CD4-positive, CD25-positive, alpha-beta regulatory T cell (primary cell): ENCODE measurements around the gene FAH. TPM values are rescaled to one million over a fixed set of nuclear protein-coding genes. Genes with fewer than 3 reads are reported as not detected.

Source experiments
- ATAC-seq, 2 donors: fragments of 150-1000 bp; cut with Tn5 transposase; one replicate each; pipeline ENCODE4 v1.10.0; 2021; ENCODE audit warnings: low read depth in 2 of 2, moderate number of reproducible peaks in 2 of 2, moderate library complexity in 1 of 2
- DNase-seq, 3 donors: peaks; one replicate each; pipeline versions ENCODE4 v3.0.0 to v3.0.0-alpha.2; 2012 to 2022; ENCODE audit warnings: mixed read lengths in 1 of 3
- H3K27ac ChIP-seq: one replicate; pipeline ENCODE4 v1.7.0; 2013; ENCODE audit warnings: mild to moderate bottlenecking, low read length; ENCODE audit not compliant: insufficient read depth, poor library complexity, severe bottlenecking
- H3K27me3 ChIP-seq: one replicate; pipeline ENCODE4 v1.7.0; 2013; ENCODE audit warnings: low read length; ENCODE audit not compliant: control insufficient read depth, insufficient read depth
- H3K36me3 ChIP-seq: one replicate; pipeline ENCODE4 v1.7.0; 2013; ENCODE audit warnings: mild to moderate bottlenecking, low read length, moderate library complexity; ENCODE audit not compliant: control insufficient read depth, insufficient read depth
- H3K4me1 ChIP-seq: 2 replicates; pipeline ENCODE4 v1.7.0; 2013; ENCODE audit warnings: mild to moderate bottlenecking, low read length; ENCODE audit not compliant: insufficient read depth, control insufficient read depth, poor library complexity, severe bottlenecking
- H3K4me3 ChIP-seq: one replicate; pipeline ENCODE4 v1.7.0; 2013; ENCODE audit warnings: low read depth, mild to moderate bottlenecking, low read length, moderate library complexity
- H3K9me3 ChIP-seq, 2 experiments: 1 replicate in 1 of 2; 2 replicates in 1 of 2; pipeline ENCODE4 v1.7.0; 2013; ENCODE audit warnings: low read length in 2 of 2, mild to moderate bottlenecking in 1 of 2, moderate library complexity in 1 of 2; ENCODE audit not compliant: control insufficient read depth in 2 of 2
- H3K27ac Mint-ChIP-seq, 3 donors: one replicate each; pipeline ENCODE4 v1.8.0; 2020 to 2022; ENCODE audit warnings: mild to moderate bottlenecking in 3 of 3, mixed read lengths in 3 of 3, moderate library complexity in 2 of 3
- H3K27me3 Mint-ChIP-seq: one replicate; pipeline ENCODE4 v1.8.0; 2022; ENCODE audit warnings: mild to moderate bottlenecking, mixed read lengths
- H3K36me3 Mint-ChIP-seq: one replicate; pipeline ENCODE4 v1.8.0; 2020; ENCODE audit warnings: mixed read lengths
- H3K4me1 Mint-ChIP-seq, 4 donors: one replicate each; pipeline ENCODE4 v1.8.0; 2020 to 2022; ENCODE audit warnings: mixed read lengths in 4 of 4, mild to moderate bottlenecking in 1 of 4
- H3K4me3 Mint-ChIP-seq, 4 donors: one replicate each; pipeline ENCODE4 v1.8.0; 2020 to 2022; ENCODE audit warnings: mild to moderate bottlenecking in 4 of 4, mixed read lengths in 4 of 4, moderate library complexity in 3 of 4
- H3K9me3 Mint-ChIP-seq, 7 donors: one replicate each; pipeline ENCODE4 v1.8.0; 2020 to 2022; ENCODE audit warnings: mixed read lengths in 7 of 7, mild to moderate bottlenecking in 3 of 7, moderate library complexity in 2 of 7
- polyA plus RNA-seq, 4 donors: library from polyadenylated mRNA; unstranded; fragments of 300-500 nt; fragmentation: Illumina TruSeq; gene quantifications; one replicate each; pipeline ENCODE4 v1.2.3, GENCODE V29; 2021
- total RNA-seq: library from RNA; stranded (reverse); gene quantifications from one replicate; pipeline ENCODE4 v1.2.3, GENCODE V29; 2022

Gene FAH
- total and polyA plus RNA-seq, 5 donors from 2014 or later, result 2.0 to 4.3 (median 2.4) TPM

DNA sequence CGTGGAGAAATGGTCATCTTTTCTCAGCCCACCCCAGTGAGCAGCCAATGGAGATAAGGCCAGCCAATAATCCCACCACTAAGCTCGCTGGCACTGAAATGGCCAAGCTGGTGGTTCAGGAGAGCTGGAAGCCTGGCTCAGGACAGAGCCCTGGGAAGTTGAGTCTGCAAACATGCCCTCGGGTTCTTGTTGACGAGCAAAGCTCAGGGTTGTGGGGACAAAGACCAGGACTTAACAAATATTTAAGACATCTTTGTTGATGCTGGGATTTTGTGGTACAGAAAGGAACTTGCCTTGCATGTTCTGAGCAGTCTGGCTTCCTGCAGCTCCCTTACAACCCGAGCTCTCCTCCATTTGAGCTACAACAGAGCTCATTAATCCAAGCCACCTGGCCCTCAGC lies 4.4 kb downstream of the FAH start:
- no peak for ATAC-seq
- H3K27me3 Mint-ChIP-seq, result no peaks in the 10 kb centered on the region
- Histone ChIP-seq H3K27ac (no peak overlapping the region), H3K4me1 (peaks cover 19% of the 10 kb centered on the region), H3K36me3 (no peaks in the 10 kb centered on the region), H3K27me3 (no peaks in the 10 kb centered on the region), H3K4me3 (no peak overlapping the region), H3K9me3 (no peaks in the 10 kb centered on the region)
- peaks cover 11% of the 10 kb centered on the region for H3K36me3 Mint-ChIP-seq
- H3K4me1 Mint-ChIP-seq, result peaks cover 0 to 36% (median 15%) of the 10 kb centered on the region in 4 donors
- H3K4me3 Mint-ChIP-seq, result peak overlapping the region in 1 of 4 donors; percentile 3
- no peaks in the 10 kb centered on the region for H3K9me3 Mint-ChIP-seq
- H3K27ac Mint-ChIP-seq, result no peak overlapping the region
- DNase-seq, result no peak

DNA sequence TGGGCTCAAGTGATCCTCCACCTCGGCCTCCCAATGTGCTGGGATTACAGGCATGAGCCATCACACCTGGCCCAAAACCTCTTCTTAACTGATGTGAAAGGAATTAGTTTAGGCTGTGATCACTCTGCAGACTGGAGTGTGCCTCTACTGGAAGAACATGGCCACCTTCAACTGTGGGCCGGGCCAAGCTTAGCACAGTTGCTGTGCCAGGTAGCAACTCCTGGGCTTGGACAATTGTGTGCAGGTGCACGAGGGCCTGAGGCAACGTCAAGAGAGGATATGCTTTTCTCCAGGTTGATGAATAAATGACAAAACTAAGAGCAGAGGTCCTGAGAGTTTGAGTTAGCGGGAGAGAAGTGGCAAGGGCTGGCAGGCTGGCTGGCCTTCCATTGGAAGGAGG lies 6.5 kb downstream of the FAH start:
- Histone ChIP-seq H3K4me1 (peaks cover 7% of the 10 kb centered on the region), H3K4me3 (no peak overlapping the region), H3K36me3 (no peaks in the 10 kb centered on the region), H3K27ac (no peak overlapping the region), H3K27me3 (no peaks in the 10 kb centered on the region), H3K9me3 (no peaks in the 10 kb centered on the region)
- DNase-seq (no peak), ATAC-seq (no peak)
- peaks cover 0 to 23% (median 8%) of the 10 kb centered on the region in 4 donors for H3K4me1 Mint-ChIP-seq
- no peaks in the 10 kb centered on the region for H3K27me3 Mint-ChIP-seq
- H3K9me3 Mint-ChIP-seq, result no peaks in the 10 kb centered on the region
- peaks cover 15% of the 10 kb centered on the region for H3K36me3 Mint-ChIP-seq
- H3K27ac Mint-ChIP-seq, result no peak overlapping the region
- no peak overlapping the region for H3K4me3 Mint-ChIP-seq

DNA sequence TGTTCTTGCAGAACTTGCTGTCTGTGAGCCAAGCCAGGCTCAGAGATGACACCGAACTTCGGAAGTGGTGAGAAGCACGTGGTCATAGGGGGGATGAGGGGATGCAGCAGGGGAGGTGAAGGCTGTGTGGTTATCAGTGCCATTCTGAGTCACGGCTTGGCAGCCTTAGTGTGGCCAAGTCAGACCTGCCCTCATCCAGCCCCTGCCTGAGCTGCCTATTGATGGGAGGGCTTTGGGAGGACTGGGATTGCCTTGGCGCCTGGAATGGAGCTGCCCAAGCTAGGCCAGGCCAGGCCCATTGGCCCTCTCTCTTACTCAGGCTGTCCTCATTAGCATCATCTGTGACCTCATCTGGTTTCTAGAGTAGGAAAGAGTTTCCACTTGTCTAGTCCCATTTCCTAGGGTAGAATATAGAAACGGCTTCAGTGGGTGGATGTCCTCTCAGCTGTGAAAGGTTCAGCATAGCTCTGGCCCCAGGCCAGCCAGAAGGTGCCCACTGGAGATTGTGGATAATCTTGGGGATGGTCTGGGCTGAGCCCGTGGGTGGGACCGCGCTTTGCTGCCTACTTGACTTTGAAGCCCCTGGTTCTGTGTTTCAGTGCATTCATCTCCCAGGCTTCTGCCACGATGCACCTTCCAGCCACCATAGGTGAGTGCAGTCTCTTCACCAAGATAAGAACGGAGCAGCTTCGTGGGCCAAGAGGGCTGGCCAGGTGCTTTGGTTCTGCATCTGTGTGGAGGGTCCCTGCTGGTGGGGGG lies 7.2 kb downstream of the FAH start:
- Histone ChIP-seq H3K27me3 (no peaks in the 10 kb centered on the region), H3K36me3 (no peaks in the 10 kb centered on the region), H3K4me1 (peaks cover 7% of the 10 kb centered on the region), H3K9me3 (no peaks in the 10 kb centered on the region), H3K4me3 (no peak overlapping the region), H3K27ac (no peak overlapping the region)
- Mint-ChIP-seq H3K4me1 (peaks cover 0 to 19% (median 8%) of the 10 kb centered on the region in 4 donors), H3K4me3 (no peak overlapping the region), H3K27me3 (no peaks in the 10 kb centered on the region), H3K27ac (no peak overlapping the region), H3K9me3 (no peaks in the 10 kb centered on the region), H3K36me3 (peaks cover 15% of the 10 kb centered on the region)
- ATAC-seq, result no peak
- DNase-seq, result no peak

DNA sequence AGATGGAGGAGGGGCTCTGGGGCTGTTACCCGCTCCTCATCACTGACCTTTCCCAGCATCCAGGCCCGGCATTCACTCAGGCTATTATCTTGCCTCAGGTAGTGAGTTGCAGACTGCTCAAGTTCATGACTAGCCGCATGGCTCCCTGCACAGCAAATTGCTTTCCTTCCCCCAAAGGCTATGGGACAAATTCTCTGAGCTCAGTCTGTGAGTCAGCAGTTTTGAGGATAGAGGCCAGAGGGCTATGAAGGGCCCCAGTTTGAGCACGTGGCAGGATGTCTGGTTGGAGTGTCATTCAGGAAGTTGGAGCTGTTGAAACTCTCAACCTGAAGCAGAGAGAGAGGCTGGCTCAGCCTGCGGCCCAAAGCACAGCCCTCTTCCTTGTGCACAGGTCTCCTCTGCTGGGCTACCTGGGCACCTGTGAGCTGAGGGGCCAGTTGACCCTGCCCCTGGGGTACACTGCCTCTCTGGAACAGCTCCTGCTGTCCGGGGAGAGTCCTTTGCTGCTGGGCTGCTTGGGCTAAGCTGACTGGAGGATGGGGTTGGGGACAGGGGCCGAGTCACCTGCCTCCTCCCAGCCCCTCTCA lies 7.9 kb downstream of the FAH start:
- Histone ChIP-seq H3K4me1 (peaks cover 7% of the 10 kb centered on the region), H3K9me3 (no peaks in the 10 kb centered on the region), H3K4me3 (no peak overlapping the region), H3K27me3 (no peaks in the 10 kb centered on the region), H3K27ac (no peak overlapping the region), H3K36me3 (no peaks in the 10 kb centered on the region)
- H3K27ac Mint-ChIP-seq, result peak overlapping the region in 2 of 3 donors; percentile 51 to 56
- H3K4me1 Mint-ChIP-seq, result peaks cover 0 to 14% (median 8%) of the 10 kb centered on the region in 4 donors
- H3K4me3 Mint-ChIP-seq, result peak overlapping the region in 1 of 4 donors; percentile 8
- H3K9me3 Mint-ChIP-seq, result no peaks in the 10 kb centered on the region
- ATAC-seq, result peak; percentile 77 to 87
- no peaks in the 10 kb centered on the region for H3K27me3 Mint-ChIP-seq
- peak in 1 of 3 donors; percentile 82 for DNase-seq
- peaks cover 15% of the 10 kb centered on the region for H3K36me3 Mint-ChIP-seq

DNA sequence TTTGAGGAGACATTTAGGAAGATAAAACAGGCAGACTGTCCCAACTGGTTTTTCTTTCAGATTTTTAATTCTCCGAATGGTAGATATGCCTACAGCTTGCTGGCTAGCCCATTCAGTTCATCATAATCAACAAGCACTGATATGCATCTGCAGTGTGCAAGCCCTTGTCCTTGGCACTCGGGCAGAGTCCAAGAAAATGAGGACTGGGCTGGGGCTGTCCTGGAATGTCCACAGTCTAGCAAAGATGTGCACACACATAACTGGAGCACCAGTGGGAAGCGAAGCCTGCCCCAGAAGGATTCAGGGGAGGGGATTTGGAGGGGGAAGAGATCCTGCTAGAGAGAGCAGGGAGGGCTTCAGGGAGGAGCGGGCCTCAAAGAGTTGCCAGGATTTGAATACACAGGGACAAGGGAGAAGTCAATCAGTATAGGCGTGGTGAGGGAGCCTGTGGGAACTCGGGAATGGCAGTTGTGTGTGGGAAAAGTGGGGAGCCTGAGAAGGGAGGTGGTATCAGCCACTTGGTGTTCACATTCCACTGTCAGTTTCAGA lies 8.7 kb downstream of the FAH start:
- peaks cover 15% of the 10 kb centered on the region for H3K36me3 Mint-ChIP-seq
- no peak for DNase-seq
- H3K27me3 Mint-ChIP-seq, result no peaks in the 10 kb centered on the region
- no peaks in the 10 kb centered on the region for H3K9me3 Mint-ChIP-seq
- Histone ChIP-seq H3K4me1 (peaks cover 7% of the 10 kb centered on the region), H3K27me3 (no peaks in the 10 kb centered on the region), H3K36me3 (no peaks in the 10 kb centered on the region), H3K27ac (no peak overlapping the region), H3K4me3 (no peak overlapping the region), H3K9me3 (no peaks in the 10 kb centered on the region)
- H3K4me3 Mint-ChIP-seq, result no peak overlapping the region
- H3K27ac Mint-ChIP-seq, result peak overlapping the region in 2 of 3 donors; percentile 51 to 56
- H3K4me1 Mint-ChIP-seq, result peaks cover 0 to 14% (median 8%) of the 10 kb centered on the region in 4 donors
- no peak for ATAC-seq

DNA sequence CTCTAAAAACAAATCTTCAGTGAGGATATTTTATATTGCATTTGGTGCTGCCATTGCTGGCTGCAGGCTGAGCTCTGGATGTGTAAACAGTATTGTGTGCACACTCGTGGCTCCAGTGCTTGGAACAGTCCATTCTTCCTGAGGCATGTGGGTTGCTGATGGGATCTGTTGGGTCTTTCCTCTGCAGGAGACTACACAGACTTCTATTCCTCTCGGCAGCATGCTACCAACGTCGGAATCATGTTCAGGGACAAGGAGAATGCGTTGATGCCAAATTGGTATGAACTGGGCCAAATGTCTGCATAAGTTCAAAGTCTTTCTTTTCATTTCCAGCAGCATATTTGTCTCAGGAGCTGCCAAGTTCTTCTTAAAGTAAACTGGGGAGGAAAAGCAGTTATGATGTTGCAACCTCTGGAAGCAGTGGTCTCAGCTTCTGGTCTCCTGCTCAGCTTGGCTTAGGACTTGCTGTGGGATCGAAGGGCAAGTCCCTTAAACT lies 9.3 kb downstream of the FAH start:
- Mint-ChIP-seq H3K36me3 (peaks cover 15% of the 10 kb centered on the region), H3K27me3 (no peaks in the 10 kb centered on the region), H3K4me3 (no peak overlapping the region), H3K4me1 (peaks cover 0 to 14% (median 8%) of the 10 kb centered on the region in 4 donors), H3K9me3 (no peaks in the 10 kb centered on the region), H3K27ac (no peak overlapping the region)
- H3K4me1 ChIP-seq, result peaks cover 7% of the 10 kb centered on the region
- no peak overlapping the region for H3K4me3 ChIP-seq
- H3K27ac ChIP-seq, result no peak overlapping the region
- no peak for ATAC-seq
- H3K9me3 ChIP-seq, result no peaks in the 10 kb centered on the region
- no peak for DNase-seq
- no peaks in the 10 kb centered on the region for H3K27me3 ChIP-seq
- H3K36me3 ChIP-seq, result no peaks in the 10 kb centered on the region

DNA sequence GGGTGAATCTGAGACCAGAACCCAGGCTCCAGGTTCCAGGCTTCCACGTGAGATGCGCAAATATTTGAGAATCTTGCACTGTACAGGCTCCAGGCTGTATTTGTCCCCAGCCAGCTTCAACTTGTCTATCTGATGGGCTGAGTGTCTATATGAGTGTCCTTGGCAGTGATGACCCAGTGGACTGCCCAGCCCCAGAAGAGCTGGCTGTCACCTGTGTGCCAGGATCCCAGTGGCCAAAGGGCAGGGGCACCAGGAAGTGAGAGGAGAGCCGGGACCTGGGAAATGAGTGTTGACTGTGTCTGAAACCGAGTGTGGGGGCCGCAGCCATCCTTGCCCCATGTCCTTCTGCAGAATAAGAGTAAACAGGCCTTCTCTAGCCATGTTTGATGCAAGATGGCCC lies 10.4 kb downstream of the FAH start:
- Histone ChIP-seq H3K27ac (no peak overlapping the region), H3K36me3 (no peaks in the 10 kb centered on the region), H3K27me3 (no peaks in the 10 kb centered on the region), H3K4me1 (peaks cover 7% of the 10 kb centered on the region), H3K9me3 (no peaks in the 10 kb centered on the region), H3K4me3 (no peak overlapping the region)
- no peak overlapping the region for H3K27ac Mint-ChIP-seq
- ATAC-seq (no peak), DNase-seq (no peak)
- no peaks in the 10 kb centered on the region for H3K27me3 Mint-ChIP-seq
- no peak overlapping the region for H3K4me3 Mint-ChIP-seq
- no peaks in the 10 kb centered on the region for H3K9me3 Mint-ChIP-seq
- peaks cover 15% of the 10 kb centered on the region for H3K36me3 Mint-ChIP-seq
- H3K4me1 Mint-ChIP-seq, result peaks cover 0 to 14% (median 8%) of the 10 kb centered on the region in 4 donors
